Mucosa of stomach (tissue), 1 donor: Measurements from ENCODE around the gene TMEM167A.
A peak's percentile ranks its signal among the peaks of the same experiment; 100 is the strongest.

Source experiments
- H3K27me3 ChIP-seq: one replicate; pipeline ENCODE4 v1.7.0; 2013; ENCODE audit warnings: mild to moderate bottlenecking, low read length; ENCODE audit not compliant: control insufficient read depth, insufficient read depth
- H3K36me3 ChIP-seq: one replicate; pipeline ENCODE4 v1.7.0; 2013; ENCODE audit warnings: low read length; ENCODE audit not compliant: control insufficient read depth, insufficient read depth
- H3K4me1 ChIP-seq: one replicate; pipeline ENCODE4 v1.7.0; 2013; ENCODE audit warnings: mild to moderate bottlenecking, low read length; ENCODE audit not compliant: control insufficient read depth, insufficient read depth
- H3K4me3 ChIP-seq: one replicate; pipeline ENCODE4 v1.7.0; 2013; ENCODE audit warnings: low read length
- H3K9ac ChIP-seq: one replicate; pipeline ENCODE4 v1.7.0; 2013; ENCODE audit warnings: mild to moderate bottlenecking, low read length, moderate library complexity
- H3K9me3 ChIP-seq: one replicate; pipeline ENCODE4 v1.7.0; 2013; ENCODE audit warnings: mild to moderate bottlenecking, low read length, moderate library complexity; ENCODE audit not compliant: control insufficient read depth
- donor health status: Pancreatic carcinoma.

TMEM167A gene

GRCh38 chr5:83076742-83077661 lies at the start of gene TMEM167A, which contains the start of gene XRCC4:
TMEM167A (minus strand) TSS chr5:83077394; CDS start chr5:83077323, 71 bp downstream.
XRCC4 (plus strand) TSS chr5:83077547; CDS start chr5:83104920, 27,373 bp downstream.
- Histone ChIP-seq H3K4me1 (peaks cover 5% of the 10 kb centered on the region), H3K4me3 (peak within 1 kb of the TSS; percentile 70), H3K9ac (peak within 1 kb of the TSS; percentile 74), H3K27me3 (no peaks in the 10 kb centered on the region), H3K9me3 (no peaks in the 10 kb centered on the region), H3K36me3 (no peaks in the 10 kb centered on the region)

- H3K9ac ChIP-seq = no peak overlapping the region
- no peaks in the 10 kb centered on the region for H3K27me3 ChIP-seq
- no peaks in the 10 kb centered on the region for H3K36me3 ChIP-seq
- no peaks in the 10 kb centered on the region for H3K9me3 ChIP-seq
- no peak overlapping the region for H3K4me3 ChIP-seq
- no peaks in the 10 kb centered on the region for H3K4me1 ChIP-seq
These were observed 49.3 kb upstream of the TMEM167A start for GRCh38 chr5:83126501-83126900.

- Histone ChIP-seq H3K4me3 (no peak overlapping the region), H3K36me3 (no peaks in the 10 kb centered on the region), H3K4me1 (no peaks in the 10 kb centered on the region), H3K27me3 (no peaks in the 10 kb centered on the region), H3K9me3 (no peaks in the 10 kb centered on the region), H3K9ac (no peak overlapping the region)
These were observed 48.4 kb upstream of the TMEM167A start for GRCh38 chr5:83125560-83125959.

GRCh38 chr5:83124593-83124992 lies 47.4 kb upstream of the TMEM167A start:
- H3K4me1 ChIP-seq = no peaks in the 10 kb centered on the region
- H3K9me3 ChIP-seq = no peaks in the 10 kb centered on the region
- H3K27me3 ChIP-seq = no peaks in the 10 kb centered on the region
- H3K36me3 ChIP-seq = no peaks in the 10 kb centered on the region
- H3K9ac ChIP-seq = no peak overlapping the region
- H3K4me3 ChIP-seq = no peak overlapping the region

- Histone ChIP-seq H3K4me3 (no peak overlapping the region), H3K36me3 (no peaks in the 10 kb centered on the region), H3K27me3 (no peaks in the 10 kb centered on the region), H3K9ac (no peak overlapping the region), H3K4me1 (no peaks in the 10 kb centered on the region), H3K9me3 (no peaks in the 10 kb centered on the region)
These were observed 41.8 kb upstream of the TMEM167A start for GRCh38 chr5:83118976-83119375.

- no peaks in the 10 kb centered on the region for H3K36me3 ChIP-seq
- no peaks in the 10 kb centered on the region for H3K9me3 ChIP-seq
- H3K4me3 ChIP-seq = no peak overlapping the region
- no peaks in the 10 kb centered on the region for H3K4me1 ChIP-seq
- no peaks in the 10 kb centered on the region for H3K27me3 ChIP-seq
- no peak overlapping the region for H3K9ac ChIP-seq
These were observed 41.3 kb upstream of the TMEM167A start for GRCh38 chr5:83118471-83118870.

GRCh38 chr5:83115816-83116215 lies 38.6 kb upstream of the TMEM167A start:
- H3K9me3 ChIP-seq = no peaks in the 10 kb centered on the region
- no peaks in the 10 kb centered on the region for H3K27me3 ChIP-seq
- no peak overlapping the region for H3K9ac ChIP-seq
- no peaks in the 10 kb centered on the region for H3K36me3 ChIP-seq
- no peaks in the 10 kb centered on the region for H3K4me1 ChIP-seq
- H3K4me3 ChIP-seq = no peak overlapping the region

GRCh38 chr5:83109380-83109779 lies 32.2 kb upstream of the TMEM167A start:
- no peaks in the 10 kb centered on the region for H3K4me1 ChIP-seq
- H3K27me3 ChIP-seq = no peaks in the 10 kb centered on the region

GRCh38 chr5:83107692-83108420 lies 30.7 kb upstream of the TMEM167A start:
- Histone ChIP-seq H3K4me3 (no peak overlapping the region), H3K36me3 (no peaks in the 10 kb centered on the region), H3K4me1 (no peaks in the 10 kb centered on the region), H3K9me3 (no peaks in the 10 kb centered on the region), H3K9ac (no peak overlapping the region), H3K27me3 (no peaks in the 10 kb centered on the region)

More at GRCh38 chr5:83109380-83109779, 32.2 kb upstream of the TMEM167A start:
- Histone ChIP-seq H3K4me3 (no peak overlapping the region), H3K9ac (no peak overlapping the region), H3K9me3 (no peaks in the 10 kb centered on the region), H3K36me3 (no peaks in the 10 kb centered on the region)

- no peaks in the 10 kb centered on the region for H3K36me3 ChIP-seq
- no peak overlapping the region for H3K4me3 ChIP-seq
- H3K9ac ChIP-seq = no peak overlapping the region
- no peaks in the 10 kb centered on the region for H3K4me1 ChIP-seq
- no peaks in the 10 kb centered on the region for H3K9me3 ChIP-seq
- no peaks in the 10 kb centered on the region for H3K27me3 ChIP-seq
These were observed 26.8 kb upstream of the TMEM167A start for GRCh38 chr5:83104021-83104420.

- peaks cover 9% of the 10 kb centered on the region for H3K4me1 ChIP-seq
- no peak overlapping the region for H3K9ac ChIP-seq
- no peaks in the 10 kb centered on the region for H3K27me3 ChIP-seq
- H3K4me3 ChIP-seq = no peak overlapping the region
- no peaks in the 10 kb centered on the region for H3K9me3 ChIP-seq
- H3K36me3 ChIP-seq = no peaks in the 10 kb centered on the region
These were observed 25.3 kb upstream of the TMEM167A start for GRCh38 chr5:83102364-83102980.

- no peaks in the 10 kb centered on the region for H3K9me3 ChIP-seq
- H3K27me3 ChIP-seq = no peaks in the 10 kb centered on the region
- no peaks in the 10 kb centered on the region for H3K36me3 ChIP-seq
- H3K4me3 ChIP-seq = no peak overlapping the region
- peaks cover 9% of the 10 kb centered on the region for H3K4me1 ChIP-seq
- no peak overlapping the region for H3K9ac ChIP-seq
These were observed 24.3 kb upstream of the TMEM167A start for GRCh38 chr5:83101514-83101913.
